ENCODE measurements around the gene TPSB2.

The TPSB2 gene

GRCh38 chr16:1220098-1220728, 9.8 kb downstream of the TPSB2 start:
- Histone ChIP-seq H3K27ac (replicated peaks) (no peak overlapping the region), H3K27me3 (ENCODE audit: insufficient read depth, poor library complexity, severe bottlenecking) (peaks cover 5% of the 10 kb centered on the region), H3K4me3 (replicated peaks; ENCODE audit: insufficient read depth, low read length) (no peak overlapping the region)
- TF ChIP-seq REST (IDR thresholded peaks at IDR 0.05; ENCODE audit: insufficient replicate concordance, low read depth) (no peak), GABPA (IDR thresholded peaks at IDR 0.05; ENCODE audit: low read depth) (no peak), POLR2AphosphoS5 (IDR thresholded peaks at IDR 0.05; ENCODE audit: low read depth) (no peak), CTCF (IDR thresholded peaks at IDR 0.05; ENCODE audit: insufficient read depth, low read length) (no peak), SPI1 (IDR thresholded peaks at IDR 0.05; ENCODE audit: borderline replicate concordance, low read depth) (no peak)
- no peak for DNase-seq (ENCODE audit: low read depth in 1 of 2, low spot score in 1 of 2)

- Histone ChIP-seq H3K27ac (replicated peaks) (no peak overlapping the region), H3K27me3 (ENCODE audit: insufficient read depth, poor library complexity, severe bottlenecking) (peaks cover 5% of the 10 kb centered on the region)
These were observed 10.9 kb downstream of the TPSB2 start for GRCh38 chr16:1218930-1219611.

More at GRCh38 chr16:1218930-1219611, 10.9 kb downstream of the TPSB2 start:
- TF ChIP-seq CTCF (IDR thresholded peaks at IDR 0.05; ENCODE audit: insufficient read depth, low read length), result no peak
- no peak for TF ChIP-seq POLR2AphosphoS5 (IDR thresholded peaks at IDR 0.05; ENCODE audit: low read depth)
- no peak for TF ChIP-seq REST (IDR thresholded peaks at IDR 0.05; ENCODE audit: insufficient replicate concordance, low read depth)
- no peak for TF ChIP-seq SPI1 (IDR thresholded peaks at IDR 0.05; ENCODE audit: borderline replicate concordance, low read depth)
- TF ChIP-seq GABPA (IDR thresholded peaks at IDR 0.05; ENCODE audit: low read depth), result no peak
- no peak for DNase-seq (ENCODE audit: low read depth in 1 of 2, low spot score in 1 of 2)
- no peak overlapping the region for H3K4me3 ChIP-seq (replicated peaks; ENCODE audit: insufficient read depth, low read length)

All from HL-60 (cell line).